Left ventricle myocardium inferior (tissue), 1 donor: ENCODE measurements around the gene BEST4. TPM values are rescaled to one million over a fixed set of nuclear protein-coding genes. Genes with fewer than 3 reads are reported as not detected.

ENCODE experiments used
- DNase-seq: peaks from one replicate; pipeline ENCODE4 v3.0.0-alpha.2; 2020
- H3K27ac ChIP-seq: fragments of 200-600 bp; replicated peaks from 2 replicates; pipeline ENCODE4 v1.8.0; 2021
- H3K27me3 ChIP-seq: fragments of 200-600 bp; 2 replicates; pipeline ENCODE4 v1.8.0; 2021; ENCODE audit warnings: low read depth
- H3K36me3 ChIP-seq: fragments of 200-600 bp; 2 replicates; pipeline ENCODE4 v1.8.0; 2021
- H3K4me1 ChIP-seq: fragments of 200-600 bp; 2 replicates; pipeline ENCODE4 v1.8.0; 2021
- H3K4me3 ChIP-seq: fragments of 200-600 bp; 2 replicates; pipeline ENCODE4 v1.8.0; 2021; ENCODE audit warnings: mild to moderate bottlenecking, moderate library complexity
- H3K9me3 ChIP-seq: fragments of 200-600 bp; replicated peaks from 2 replicates; pipeline ENCODE4 v1.8.0; 2021
- intact Hi-C: fragments of 100-400 bp; cut with micrococcal nuclease; formaldehyde crosslinking; loops from one replicate; pipeline ENCODE4 v1.11.0; 2022
- total RNA-seq: library from RNA; stranded (reverse); fragmentation: NEBNext Ultra II Directional; extraction: Animal tissue kit (Norgen Biotek cat#: 25700); gene quantifications from one replicate; pipeline ENCODE4 v1.2.1, GENCODE V29; 2021
- TF ChIP-seq, protein P1 (sequence below): fragments of 200-600 bp; IDR thresholded peaks from 2 replicates; pipeline ENCODE4 v1.8.0; 2021; ENCODE audit warnings: antibody characterized with exemption, mild to moderate bottlenecking, borderline replicate concordance
- donor health status: DM: no; HTN: yes; CAD: no; lungs with severe emphysema.

The BEST4 gene
- total RNA-seq, 1 donor from 2014 or later = 0.11 TPM

DNA sequence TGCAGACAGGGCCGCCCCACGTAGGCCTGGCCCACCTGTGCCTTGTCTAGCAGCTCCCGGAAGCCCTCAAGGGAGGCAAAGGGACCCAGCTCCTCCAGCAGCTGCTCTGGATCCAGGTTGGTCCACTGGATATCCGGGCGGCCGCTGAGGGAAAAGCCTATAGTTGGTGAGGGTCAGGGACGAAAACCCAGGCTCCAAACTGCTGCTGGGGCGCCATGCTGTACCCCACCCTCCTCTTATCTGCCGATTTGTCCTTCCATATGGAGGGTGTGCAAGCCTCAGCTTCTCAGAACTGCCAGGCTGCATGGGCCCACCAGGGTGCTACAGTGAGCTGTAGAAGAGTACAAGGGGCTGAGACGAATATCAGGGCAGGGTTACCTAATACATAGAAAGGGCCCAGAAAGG is 42.9 kb upstream of the BEST4 start:
- Histone ChIP-seq H3K27ac (no peak overlapping the region), H3K27me3 (no peaks in the 10 kb centered on the region), H3K4me3 (no peak overlapping the region), H3K4me1 (peaks cover 10% of the 10 kb centered on the region), H3K9me3 (no peaks in the 10 kb centered on the region), H3K36me3 (no peaks in the 10 kb centered on the region)
- DNase-seq = no peak
- TF ChIP-seq, protein P1, sequence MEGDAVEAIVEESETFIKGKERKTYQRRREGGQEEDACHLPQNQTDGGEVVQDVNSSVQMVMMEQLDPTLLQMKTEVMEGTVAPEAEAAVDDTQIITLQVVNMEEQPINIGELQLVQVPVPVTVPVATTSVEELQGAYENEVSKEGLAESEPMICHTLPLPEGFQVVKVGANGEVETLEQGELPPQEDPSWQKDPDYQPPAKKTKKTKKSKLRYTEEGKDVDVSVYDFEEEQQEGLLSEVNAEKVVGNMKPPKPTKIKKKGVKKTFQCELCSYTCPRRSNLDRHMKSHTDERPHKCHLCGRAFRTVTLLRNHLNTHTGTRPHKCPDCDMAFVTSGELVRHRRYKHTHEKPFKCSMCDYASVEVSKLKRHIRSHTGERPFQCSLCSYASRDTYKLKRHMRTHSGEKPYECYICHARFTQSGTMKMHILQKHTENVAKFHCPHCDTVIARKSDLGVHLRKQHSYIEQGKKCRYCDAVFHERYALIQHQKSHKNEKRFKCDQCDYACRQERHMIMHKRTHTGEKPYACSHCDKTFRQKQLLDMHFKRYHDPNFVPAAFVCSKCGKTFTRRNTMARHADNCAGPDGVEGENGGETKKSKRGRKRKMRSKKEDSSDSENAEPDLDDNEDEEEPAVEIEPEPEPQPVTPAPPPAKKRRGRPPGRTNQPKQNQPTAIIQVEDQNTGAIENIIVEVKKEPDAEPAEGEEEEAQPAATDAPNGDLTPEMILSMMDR = no peak
- intact Hi-C loops = no loop called here

DNA sequence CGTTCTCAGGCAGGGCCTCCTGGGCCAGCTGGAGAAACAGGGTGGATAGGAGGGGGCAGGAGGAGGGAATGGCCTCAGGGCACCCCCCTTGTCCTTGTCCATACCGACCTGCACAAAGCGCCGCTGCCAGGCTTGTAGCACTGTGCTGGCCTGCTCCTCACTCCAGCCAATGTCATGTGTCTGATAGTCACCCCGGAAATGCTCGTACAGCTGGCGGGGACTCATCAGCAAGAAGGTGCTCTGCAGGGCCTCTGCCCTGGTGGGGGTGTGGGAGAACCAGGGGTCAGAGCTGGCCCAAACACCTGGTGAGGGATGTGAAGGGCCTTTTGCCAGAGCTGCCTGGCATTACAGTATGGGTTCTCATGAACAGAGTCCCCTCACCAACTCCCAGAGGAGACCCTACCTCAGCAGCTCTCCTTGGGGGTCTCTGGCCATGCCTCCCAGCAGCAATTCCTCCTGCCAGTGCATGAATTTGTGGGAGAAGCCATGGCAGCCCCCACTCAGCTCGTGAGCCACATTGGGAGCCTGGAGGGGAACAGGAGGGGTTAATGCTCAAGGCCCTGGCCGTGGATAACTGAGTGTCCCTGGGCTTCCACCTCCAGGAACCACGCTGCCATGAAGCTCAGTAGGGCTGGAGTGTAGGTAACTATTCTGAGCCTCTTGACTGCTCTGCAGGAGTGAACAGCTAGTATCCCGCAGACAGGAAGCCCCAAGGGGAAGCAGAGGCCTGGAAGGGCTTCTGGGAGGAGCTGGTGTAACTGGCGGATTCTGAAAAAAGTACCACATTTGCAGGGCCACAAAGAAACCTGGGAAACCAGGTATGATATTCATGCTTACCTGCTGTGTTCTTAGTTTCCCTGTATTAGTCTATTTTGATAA is 41.8 kb upstream of the BEST4 start:
- Histone ChIP-seq H3K4me1 (peaks cover 7% of the 10 kb centered on the region), H3K27ac (no peak overlapping the region), H3K4me3 (no peak overlapping the region), H3K9me3 (no peaks in the 10 kb centered on the region), H3K27me3 (no peaks in the 10 kb centered on the region), H3K36me3 (no peaks in the 10 kb centered on the region)
- intact Hi-C loops = no loop called here
- TF ChIP-seq, protein P1 = no peak
- no peak for DNase-seq

DNA sequence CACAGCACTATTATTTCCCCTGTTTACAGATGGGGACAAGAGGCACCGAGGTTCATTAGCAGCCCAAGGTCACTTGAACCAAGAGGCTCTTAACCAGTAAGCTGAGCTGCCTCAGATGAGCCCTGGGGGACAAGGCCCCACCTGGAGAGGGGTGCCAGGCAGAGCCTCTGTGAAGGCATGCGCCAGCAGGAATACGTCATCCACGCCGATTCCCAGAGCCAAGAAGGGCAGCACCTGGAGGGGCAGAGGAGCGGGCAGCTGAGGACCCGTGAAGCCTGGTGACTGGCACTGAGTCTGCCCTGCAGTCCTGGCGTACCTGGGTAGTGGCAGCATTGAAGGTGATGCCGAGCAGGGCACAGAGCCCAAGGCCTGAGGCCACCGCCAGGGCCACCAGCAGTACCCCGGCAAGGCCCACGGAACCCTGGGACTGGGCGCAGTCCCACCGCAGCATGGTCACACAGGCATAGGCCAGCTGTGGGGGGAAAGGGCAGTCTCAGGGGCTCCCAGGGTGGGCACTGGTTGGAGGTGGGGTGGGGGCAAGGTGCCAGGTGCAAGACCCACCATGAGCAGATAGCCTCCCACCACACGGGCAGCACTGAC is 41.0 kb upstream of the BEST4 start:
- Histone ChIP-seq H3K27ac (no peak overlapping the region), H3K36me3 (no peaks in the 10 kb centered on the region), H3K4me3 (no peak overlapping the region), H3K27me3 (no peaks in the 10 kb centered on the region), H3K4me1 (peaks cover 7% of the 10 kb centered on the region), H3K9me3 (no peaks in the 10 kb centered on the region)
- no peak for DNase-seq
- intact Hi-C loops = no loop called here
- TF ChIP-seq, protein P1 = no peak

- Histone ChIP-seq H3K4me3 (no peak overlapping the region), H3K9me3 (no peaks in the 10 kb centered on the region), H3K27ac (no peak overlapping the region), H3K36me3 (no peaks in the 10 kb centered on the region), H3K4me1 (peaks cover 7% of the 10 kb centered on the region), H3K27me3 (no peaks in the 10 kb centered on the region)
- intact Hi-C loops = no loop called here
- DNase-seq = no peak
- TF ChIP-seq, protein P1 = no peak
These were observed 40.2 kb upstream of the BEST4 start for GRCh38 chr1:44828003-44828651.

DNA sequence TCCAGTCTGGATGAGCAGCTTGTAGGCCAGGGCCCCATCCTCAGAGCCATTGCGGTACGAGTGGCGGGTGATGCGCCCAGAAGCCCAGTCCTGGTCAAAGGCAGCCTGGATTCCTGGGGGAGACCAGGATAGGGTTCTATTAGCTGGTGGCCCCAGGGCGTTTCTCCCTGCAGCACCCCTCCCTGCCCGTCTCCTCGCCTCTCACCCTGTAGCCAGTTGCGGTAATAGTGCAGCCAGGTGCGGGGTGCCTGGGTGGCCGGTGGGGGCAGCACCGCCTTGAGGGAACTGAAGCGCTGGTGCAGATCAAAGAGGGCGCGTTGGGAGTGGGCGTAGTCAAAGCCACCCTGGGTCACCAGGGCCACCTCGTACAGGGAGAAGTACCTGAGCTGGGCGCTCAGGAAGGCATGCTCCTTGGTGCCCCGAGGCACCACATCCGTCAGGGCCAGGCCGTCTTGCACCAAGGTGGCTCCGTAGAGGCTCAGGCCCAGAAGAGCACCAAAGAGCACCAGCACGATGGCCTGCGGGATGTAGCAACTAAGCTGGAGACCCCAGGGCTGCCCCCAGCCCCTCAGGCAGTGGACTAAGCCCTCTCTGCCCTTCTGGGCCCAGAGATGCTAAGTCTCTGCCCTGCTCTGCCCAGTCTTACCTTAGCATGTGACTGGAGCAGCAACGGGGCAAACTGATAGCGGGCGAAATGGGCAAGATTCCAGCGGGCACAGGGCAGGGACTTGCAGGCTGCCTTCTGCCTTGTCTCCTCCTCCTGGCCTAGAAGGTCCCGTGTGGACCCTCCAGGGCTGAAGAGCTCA is 39.4 kb upstream of the BEST4 start:
- DNase-seq = no peak
- intact Hi-C loops = no loop called here
- Histone ChIP-seq H3K4me3 (no peak overlapping the region), H3K27ac (peak overlapping the region; percentile 59), H3K9me3 (no peaks in the 10 kb centered on the region), H3K4me1 (peaks cover 7% of the 10 kb centered on the region), H3K27me3 (no peaks in the 10 kb centered on the region), H3K36me3 (no peaks in the 10 kb centered on the region)
- TF ChIP-seq, protein P1 = no peak
